A549 treated with CpdA at 1 μM for 4 hours (cell line): ENCODE data around the gene EXOC5. TPM values are rescaled to one million over a fixed set of nuclear protein-coding genes. Genes with fewer than 3 reads are reported as not detected.

Source experiments
- total RNA-seq: library from RNA; stranded (reverse); fragments of 200-300 nt; extraction: Qiagen RNA extraction; gene quantifications from 5 replicates; pipeline ENCODE4 v1.2.3, GENCODE V29; 2022; ENCODE audit warnings: low read depth

The EXOC5 gene
- total RNA-seq = 26.9 to 41.8 TPM (median 38.5 TPM) in 5 replicates

GRCh38 chr14:57268161-57269069 is at the start of gene EXOC5, which contains the start of gene AP5M1:
Gene EXOC5, minus strand, starts transcription at chr14:57268905. Its CDS starts 257 bp downstream, at chr14:57268648.
Gene AP5M1, plus strand, starts transcription at chr14:57268971. Its CDS starts 344 bp downstream, at chr14:57269315.

Other genes starting within 250 kb of the EXOC5 start
- gene AP5M1, start 66 bp upstream of the EXOC5 start, total RNA-seq = 18.6 to 20.5 TPM (median 20.0 TPM) in 5 replicates
- gene NAA30, start 121.7 kb upstream of the EXOC5 start, total RNA-seq = 11.5 to 13.2 TPM (median 12.7 TPM) in 5 replicates
- 2.8 to 4.0 TPM (median 3.6 TPM) in 5 replicates for gene CCDC198, start 225.0 kb upstream of the EXOC5 start, total RNA-seq